H9 (cell line): ENCODE measurements around the gene SERPINB11. TPM values are rescaled to one million over a fixed set of nuclear protein-coding genes. Genes with fewer than 3 reads are reported as not detected.

Source experiments
- DNase-seq: peaks from one replicate; pipeline ENCODE4 v3.0.0-alpha.2; 2017
- H2AFZ ChIP-seq: one replicate; pipeline ENCODE4 v1.6.1; 2013; ENCODE audit warnings: mild to moderate bottlenecking, low read length, control low read depth, moderate library complexity
- H2AK5ac ChIP-seq: 2 replicates; pipeline ENCODE4 v1.6.1; 2013; ENCODE audit warnings: low read length, control low read depth, mixed read lengths; ENCODE audit not compliant: insufficient read length
- H2BK120ac ChIP-seq: one replicate; pipeline ENCODE4 v1.6.1; 2013; ENCODE audit warnings: low read depth, mild to moderate bottlenecking, low read length, control low read depth, inconsistent platforms; ENCODE audit not compliant: poor library complexity, severe bottlenecking
- H2BK12ac ChIP-seq: 2 replicates; pipeline ENCODE4 v1.6.1; 2013; ENCODE audit warnings: low read length, control low read depth, mixed read lengths, low read depth; ENCODE audit not compliant: insufficient read length
- H2BK15ac ChIP-seq: 2 replicates; pipeline ENCODE4 v1.6.1; 2013; ENCODE audit warnings: low read depth, low read length, control low read depth
- H2BK20ac ChIP-seq: one replicate; pipeline ENCODE4 v1.6.1; 2013; ENCODE audit warnings: low read depth, mild to moderate bottlenecking, low read length, control low read depth, inconsistent platforms; ENCODE audit not compliant: poor library complexity, severe bottlenecking
- H2BK5ac ChIP-seq: 2 replicates; pipeline ENCODE4 v1.6.1; 2013; ENCODE audit warnings: low read length, control low read depth, mixed read lengths; ENCODE audit not compliant: insufficient read length
- H3K14ac ChIP-seq: 2 replicates; pipeline ENCODE4 v1.6.1; 2013; ENCODE audit warnings: low read length, control low read depth; ENCODE audit not compliant: insufficient read depth
- H3K18ac ChIP-seq: 2 replicates; pipeline ENCODE4 v1.6.1; 2013; ENCODE audit warnings: low read depth, mild to moderate bottlenecking, mixed read lengths, low read length, control low read depth; ENCODE audit not compliant: insufficient read length
- H3K23ac ChIP-seq: 2 replicates; pipeline ENCODE4 v1.6.1; 2013; ENCODE audit warnings: low read length, control low read depth, mixed read lengths, low read depth; ENCODE audit not compliant: insufficient read length
- H3K23me2 ChIP-seq: 2 replicates; pipeline ENCODE4 v1.6.1; 2013; ENCODE audit warnings: low read depth, mild to moderate bottlenecking, mixed read lengths, low read length, control low read depth; ENCODE audit not compliant: insufficient read length, poor library complexity, severe bottlenecking
- H3K27ac ChIP-seq: 2 replicates; pipeline ENCODE4 v1.5.1; 2013; ENCODE audit warnings: low read length, control low read depth, mixed read lengths, low read depth; ENCODE audit not compliant: insufficient read length
- H3K27me3 ChIP-seq: 2 replicates; pipeline ENCODE4 v1.6.1; 2013; ENCODE audit warnings: low read length, control low read depth, inconsistent platforms; ENCODE audit not compliant: insufficient read depth
- H3K4ac ChIP-seq: 2 replicates; pipeline ENCODE4 v1.6.1; 2013; ENCODE audit warnings: low read depth, mild to moderate bottlenecking, control low read depth, inconsistent platforms, low read length, moderate library complexity
- H3K4me1 ChIP-seq: 2 replicates; pipeline ENCODE4 v1.6.1; 2013; ENCODE audit warnings: low read length, control low read depth, inconsistent platforms; ENCODE audit not compliant: insufficient read depth
- H3K4me2 ChIP-seq: 2 replicates; pipeline ENCODE4 v1.6.1; 2013; ENCODE audit warnings: low read length, control low read depth, mixed read lengths; ENCODE audit not compliant: insufficient read length, insufficient read depth
- H3K56ac ChIP-seq: 2 replicates; pipeline ENCODE4 v1.6.1; 2013; ENCODE audit warnings: low read depth, mild to moderate bottlenecking, mixed read lengths, low read length, control low read depth; ENCODE audit not compliant: insufficient read length
- H3K79me1 ChIP-seq: 2 replicates; pipeline ENCODE4 v1.6.1; 2013; ENCODE audit warnings: low read depth, mild to moderate bottlenecking, moderate library complexity, low read length, control low read depth, inconsistent platforms; ENCODE audit not compliant: insufficient read depth, poor library complexity, severe bottlenecking
- H3K79me2 ChIP-seq: 2 replicates; pipeline ENCODE4 v1.6.1; 2013; ENCODE audit warnings: low read length, control low read depth, inconsistent platforms; ENCODE audit not compliant: insufficient read depth
- H3K9ac ChIP-seq: 2 replicates; pipeline ENCODE4 v1.6.1; 2013; ENCODE audit warnings: low read length, control low read depth, mixed read lengths; ENCODE audit not compliant: insufficient read length; ENCODE audit errors: extremely low read depth
- H3K9me3 ChIP-seq: one replicate; pipeline ENCODE4 v1.6.1; 2013; ENCODE audit warnings: low read depth, low read length, inconsistent platforms; ENCODE audit not compliant: control insufficient read depth
- H3T11ph ChIP-seq: one replicate; pipeline ENCODE4 v1.6.1; 2013; ENCODE audit warnings: mild to moderate bottlenecking, low read length, control low read depth, inconsistent platforms
- H4K20me1 ChIP-seq: one replicate; pipeline ENCODE4 v1.6.1; 2013; ENCODE audit not compliant: control insufficient read depth, insufficient read length, insufficient read depth
- H4K5ac ChIP-seq: 2 replicates; pipeline ENCODE4 v1.6.1; 2013; ENCODE audit warnings: low read depth, mild to moderate bottlenecking, mixed read lengths, low read length, control low read depth; ENCODE audit not compliant: insufficient read length
- H4K8ac ChIP-seq: replicated peaks from 2 replicates; pipeline ENCODE4 v1.6.1; 2013; ENCODE audit warnings: low read length, control low read depth, mixed read lengths, low read depth; ENCODE audit not compliant: insufficient read length
- H4K91ac ChIP-seq: 2 replicates; pipeline ENCODE4 v1.6.1; 2013; ENCODE audit warnings: low read depth, mild to moderate bottlenecking, moderate library complexity, mixed read lengths, low read length, control low read depth; ENCODE audit not compliant: insufficient read length
- H3K27ac Mint-ChIP-seq, 3 experiments: 2 replicates in 2 of 3; 3 replicates in 1 of 3; pipeline ENCODE4 v1.8.0; 2020 to 2021; ENCODE audit warnings: mixed read lengths in 3 of 3, mild to moderate bottlenecking in 1 of 3, moderate library complexity in 1 of 3
- H3K27me3 Mint-ChIP-seq: 2 replicates; pipeline ENCODE4 v1.8.0; 2021; ENCODE audit warnings: low read depth, mild to moderate bottlenecking, moderate library complexity, mixed read lengths
- H3K36me3 Mint-ChIP-seq, 3 experiments: 2 replicates in 2 of 3; 3 replicates in 1 of 3; pipeline ENCODE4 v1.8.0; 2020 to 2021; ENCODE audit warnings: low read depth in 3 of 3, mixed read lengths in 3 of 3; ENCODE audit not compliant: insufficient read depth in 1 of 3
- H3K4me1 Mint-ChIP-seq, 2 experiments: 2 replicates each; pipeline ENCODE4 v1.8.0; 2020; ENCODE audit warnings: mixed read lengths in 2 of 2
- H3K4me3 Mint-ChIP-seq, 2 experiments: 2 replicates in 1 of 2; 3 replicates in 1 of 2; pipeline ENCODE4 v1.8.0; 2020 to 2021; ENCODE audit warnings: mild to moderate bottlenecking in 2 of 2, mixed read lengths in 2 of 2, moderate library complexity in 1 of 2
- H3K9me3 Mint-ChIP-seq, 2 experiments: 2 replicates in 1 of 2; 3 replicates in 1 of 2; pipeline ENCODE4 v1.8.0; 2020; ENCODE audit warnings: mild to moderate bottlenecking in 2 of 2, mixed read lengths in 2 of 2, moderate library complexity in 1 of 2
- CTCF ChIP-seq: fragments of 200-600 bp; sonication (generic); conservative IDR thresholded peaks from 3 replicates; pipeline ENCODE4 v1.8.0; 2021; ENCODE audit warnings: antibody characterized with exemption, mild to moderate bottlenecking
- WGBS: extraction: QIAGEN DNeasy Blood & Tissue Kit; methylation state at CpG from one replicate; pipeline ENCODE4 v1.1.7; 2013; ENCODE audit warnings: missing lambda C conversion rate, low lambda C conversion rate, mixed read lengths; ENCODE audit not compliant: insufficient read length; ENCODE audit errors: extremely low coverage; 5-methylcytosine and 5-hydroxymethylcytosine counted together
- total RNA-seq: library from RNA; stranded (reverse); gene quantifications from 2 replicates; pipeline ENCODE4 v1.2.1, GENCODE V29; 2021

The SERPINB11 gene
- total RNA-seq, 1 experiment from 2014 or later: not detected

- H3K27me3 ChIP-seq: no peaks in the 10 kb centered on the region
- H2BK120ac ChIP-seq: no peak overlapping the region
- H3K14ac ChIP-seq: no peak overlapping the region
- H3K4me1 ChIP-seq: no peaks in the 10 kb centered on the region
- DNase-seq: no peak
- H2AFZ ChIP-seq: no peak overlapping the region
- H3K9me3 ChIP-seq: no peaks in the 10 kb centered on the region
- no peak overlapping the region for H2BK12ac ChIP-seq
- no peak overlapping the region for H3K4me3 Mint-ChIP-seq
- no CpG with 5 or more reads among the region's 1 CpG for WGBS
- H2BK15ac ChIP-seq: no peak overlapping the region
- H3K4me1 Mint-ChIP-seq: no peaks in the 10 kb centered on the region
- H3K4ac ChIP-seq: no peak overlapping the region
- no peak overlapping the region for H4K91ac ChIP-seq
- H3K9ac ChIP-seq: no peak overlapping the region
- no peak overlapping the region for H2BK20ac ChIP-seq
- H4K5ac ChIP-seq: no peak overlapping the region
- no peak overlapping the region for H3T11ph ChIP-seq
- no peak overlapping the region for H3K18ac ChIP-seq
- no peaks in the 10 kb centered on the region for H3K23me2 ChIP-seq
- H3K27me3 Mint-ChIP-seq: no peaks in the 10 kb centered on the region; the same call in 1 of the 2 replicates
- H3K79me1 ChIP-seq: no peaks in the 10 kb centered on the region
- H3K9me3 Mint-ChIP-seq: peaks cover 23% of the 10 kb centered on the region in 2 experiments
- H2BK5ac ChIP-seq: no peak overlapping the region
- no peak overlapping the region for H4K8ac ChIP-seq
- H4K20me1 ChIP-seq: no peaks in the 10 kb centered on the region
- H3K79me2 ChIP-seq: no peaks in the 10 kb centered on the region
- H3K4me2 ChIP-seq: no peak overlapping the region
- no peak overlapping the region for H3K56ac ChIP-seq
- H3K27ac Mint-ChIP-seq: no peak overlapping the region
- H3K23ac ChIP-seq: no peak overlapping the region
- H3K36me3 Mint-ChIP-seq: peaks cover 12 to 21% (median 13%) of the 10 kb centered on the region in 3 experiments
- H3K27ac ChIP-seq: no peak overlapping the region
- no peak overlapping the region for H2AK5ac ChIP-seq
- TF ChIP-seq CTCF: no peak
Measured at GRCh38 chr18:63762518-63762917, 59.8 kb downstream of the SERPINB11 start.
